ENCODE data around the gene PRXL2B. TPM values are rescaled to one million over a fixed set of nuclear protein-coding genes. Genes with fewer than 3 reads are reported as not detected.

Gene PRXL2B
- total and polyA plus RNA-seq, 9 donors = 8.9 to 32.4 (median 22.9) TPM

- no peak overlapping the region for H3K27ac ChIP-seq (ENCODE audit: low read length)
- H3K4me1 ChIP-seq (ENCODE audit: control insufficient read depth, insufficient read depth, low read length) = peaks cover 3% of the 10 kb centered on the region
- WGBS (ENCODE audit: insufficient coverage) = 90% methylated on average over 9 of the region's 18 CpGs
- H3K9me3 ChIP-seq (replicated peaks; ENCODE audit: control insufficient read depth, low read depth, low read length) = peaks cover 5% of the 10 kb centered on the region
- DNase-seq = no peak
- no peaks in the 10 kb centered on the region for H3K36me3 ChIP-seq (ENCODE audit: control insufficient read depth, insufficient read depth, low read length)
- peaks cover 5% of the 10 kb centered on the region for H3K27me3 ChIP-seq (ENCODE audit: control insufficient read depth, insufficient read depth, low read length)
- no peak overlapping the region for H3K4me3 ChIP-seq (ENCODE audit: low read length)
Measured at GRCh38 chr1:2601721-2602303, 15.2 kb downstream of the PRXL2B start.

DNA sequence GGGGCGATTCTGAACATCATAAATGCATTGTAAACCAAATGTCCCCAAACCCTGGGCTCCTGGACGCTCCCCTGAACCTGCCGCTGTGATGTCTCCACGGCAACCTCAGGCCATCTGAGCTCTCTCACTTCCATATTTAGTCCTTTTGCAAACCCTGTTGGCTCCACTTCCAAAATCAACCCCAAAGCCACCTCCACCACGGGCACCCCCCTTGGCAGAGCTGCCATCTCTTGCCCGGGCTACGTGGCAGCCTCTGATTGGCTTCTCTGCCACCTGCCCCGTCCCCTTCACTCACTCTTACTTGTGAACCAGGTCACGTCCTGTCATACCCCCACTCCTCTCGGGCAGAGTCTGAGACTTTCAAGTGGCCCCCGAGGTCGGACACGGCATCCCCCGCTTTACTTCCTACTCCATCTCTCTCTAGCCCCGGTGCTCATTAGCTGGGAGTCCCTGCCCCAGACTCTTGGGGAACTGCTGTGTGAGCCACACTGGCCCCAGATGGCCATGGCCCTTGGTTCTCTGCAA is 15.8 kb downstream of the PRXL2B start:
- H3K27ac ChIP-seq (ENCODE audit: low read length) = no peak overlapping the region
- peaks cover 5% of the 10 kb centered on the region for H3K9me3 ChIP-seq (replicated peaks; ENCODE audit: control insufficient read depth, low read depth, low read length)
- no peak for DNase-seq
- peaks cover 8% of the 10 kb centered on the region for H3K4me1 ChIP-seq (ENCODE audit: control insufficient read depth, insufficient read depth, low read length)
- peaks cover 5% of the 10 kb centered on the region for H3K27me3 ChIP-seq (ENCODE audit: control insufficient read depth, insufficient read depth, low read length)
- H3K4me3 ChIP-seq (ENCODE audit: low read length) = no peak overlapping the region
- no peaks in the 10 kb centered on the region for H3K36me3 ChIP-seq (ENCODE audit: control insufficient read depth, insufficient read depth, low read length)
- WGBS (ENCODE audit: insufficient coverage) = 76% methylated on average over 14 of the region's 15 CpGs

- Histone ChIP-seq H3K4me3 (ENCODE audit: low read length) (no peak overlapping the region), H3K9me3 (replicated peaks; ENCODE audit: control insufficient read depth, low read depth, low read length) (peaks cover 5% of the 10 kb centered on the region), H3K27me3 (ENCODE audit: control insufficient read depth, insufficient read depth, low read length) (peaks cover 5% of the 10 kb centered on the region), H3K4me1 (ENCODE audit: control insufficient read depth, insufficient read depth, low read length) (peaks cover 13% of the 10 kb centered on the region), H3K36me3 (ENCODE audit: control insufficient read depth, insufficient read depth, low read length) (no peaks in the 10 kb centered on the region), H3K27ac (ENCODE audit: low read length) (no peak overlapping the region)
- DNase-seq = no peak
- 73% methylated on average over 11 of the region's 18 CpGs for WGBS (ENCODE audit: insufficient coverage)
Measured at GRCh38 chr1:2602866-2603520, 16.4 kb downstream of the PRXL2B start.

DNA sequence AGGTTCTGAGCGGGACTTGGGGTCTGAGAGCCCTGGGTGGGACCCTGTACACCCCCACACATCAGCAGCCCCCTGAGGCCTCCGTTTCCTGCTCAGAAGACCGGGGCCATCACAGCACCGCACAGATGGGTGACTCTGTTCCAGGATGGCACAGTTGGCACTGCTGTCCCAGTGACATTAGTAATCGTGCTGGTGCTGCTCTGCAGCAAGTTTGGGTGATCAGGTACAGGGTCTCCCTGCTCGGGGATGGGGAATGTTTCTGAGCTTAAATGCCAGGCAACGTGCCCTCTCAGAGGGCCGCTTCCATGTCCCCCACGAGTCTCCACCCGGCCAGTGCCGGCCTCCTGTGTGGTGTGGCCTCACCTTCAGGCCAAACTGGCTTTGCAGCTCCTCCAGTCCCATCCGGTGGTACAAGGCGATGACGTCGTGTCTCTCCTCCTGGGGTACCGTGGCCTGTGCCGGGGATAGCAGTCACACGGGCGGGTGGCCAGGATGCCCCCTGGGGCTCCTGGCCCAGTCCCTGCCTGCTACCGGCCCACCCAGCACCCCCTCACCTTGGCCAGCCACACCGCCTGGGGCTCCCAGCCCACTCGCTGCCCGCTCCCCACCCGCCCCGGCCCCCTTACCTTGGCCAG is 17.1 kb downstream of the PRXL2B start:
- H3K4me1 ChIP-seq (ENCODE audit: control insufficient read depth, insufficient read depth, low read length) = peaks cover 15% of the 10 kb centered on the region
- 81% methylated on average over 21 of the region's 25 CpGs for WGBS (ENCODE audit: insufficient coverage)
- DNase-seq = no peak
- H3K36me3 ChIP-seq (ENCODE audit: control insufficient read depth, insufficient read depth, low read length) = no peaks in the 10 kb centered on the region
- H3K27ac ChIP-seq (ENCODE audit: low read length) = no peak overlapping the region
- peaks cover 2% of the 10 kb centered on the region for H3K9me3 ChIP-seq (replicated peaks; ENCODE audit: control insufficient read depth, low read depth, low read length)
- H3K4me3 ChIP-seq (ENCODE audit: low read length) = no peak overlapping the region
- H3K27me3 ChIP-seq (ENCODE audit: control insufficient read depth, insufficient read depth, low read length) = peaks cover 5% of the 10 kb centered on the region

- H3K27ac ChIP-seq (ENCODE audit: low read length) = no peak overlapping the region
- H3K27me3 ChIP-seq (ENCODE audit: control insufficient read depth, insufficient read depth, low read length) = peaks cover 5% of the 10 kb centered on the region
- DNase-seq = no peak
- H3K4me1 ChIP-seq (ENCODE audit: control insufficient read depth, insufficient read depth, low read length) = peaks cover 15% of the 10 kb centered on the region
- no peaks in the 10 kb centered on the region for H3K36me3 ChIP-seq (ENCODE audit: control insufficient read depth, insufficient read depth, low read length)
- no peaks in the 10 kb centered on the region for H3K9me3 ChIP-seq (replicated peaks; ENCODE audit: control insufficient read depth, low read depth, low read length)
- no peak overlapping the region for H3K4me3 ChIP-seq (ENCODE audit: low read length)
- 82% methylated on average over 10 of the region's 19 CpGs for WGBS (ENCODE audit: insufficient coverage)
Measured at GRCh38 chr1:2604156-2604843, 17.7 kb downstream of the PRXL2B start.

DNA sequence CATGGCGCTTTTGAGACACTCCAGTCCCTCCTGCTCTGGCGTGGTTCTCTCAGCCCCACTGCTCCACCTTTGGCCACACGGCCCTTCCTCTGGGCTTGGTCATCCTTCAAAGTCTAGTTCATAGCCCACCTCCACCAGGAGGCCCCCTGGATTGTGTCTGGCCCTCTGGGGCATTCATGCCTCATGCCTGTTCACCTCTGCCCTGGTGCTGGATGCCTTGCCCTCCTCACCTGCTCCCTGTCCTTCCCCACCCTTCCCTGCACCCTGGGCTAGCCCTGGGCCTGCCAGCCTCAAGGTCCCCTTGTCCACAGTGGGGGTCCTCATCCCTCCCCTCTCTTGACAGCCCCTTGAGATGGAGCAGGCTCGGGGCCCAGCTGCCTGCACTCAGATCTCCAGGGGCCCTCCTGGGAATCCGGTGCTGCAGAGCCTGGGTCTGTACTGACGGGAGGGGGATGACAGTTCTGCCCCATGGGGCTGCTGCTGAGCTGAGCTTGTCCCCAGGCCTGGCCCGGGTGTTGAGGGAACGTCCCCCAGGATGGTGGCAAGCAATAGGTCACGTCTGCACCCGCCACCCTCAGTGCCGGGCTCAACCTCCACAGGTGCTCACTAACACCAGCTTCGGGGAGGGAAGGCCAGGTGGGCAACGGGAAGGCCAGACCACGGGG is 18.4 kb downstream of the PRXL2B start:
- Histone ChIP-seq H3K4me1 (ENCODE audit: control insufficient read depth, insufficient read depth, low read length) (peaks cover 15% of the 10 kb centered on the region), H3K27ac (ENCODE audit: low read length) (no peak overlapping the region), H3K9me3 (replicated peaks; ENCODE audit: control insufficient read depth, low read depth, low read length) (no peaks in the 10 kb centered on the region), H3K4me3 (ENCODE audit: low read length) (no peak overlapping the region), H3K27me3 (ENCODE audit: control insufficient read depth, insufficient read depth, low read length) (peaks cover 7% of the 10 kb centered on the region), H3K36me3 (ENCODE audit: control insufficient read depth, insufficient read depth, low read length) (no peaks in the 10 kb centered on the region)
- 71% methylated on average over 8 of the region's 14 CpGs for WGBS (ENCODE audit: insufficient coverage)
- no peak for DNase-seq

DNA sequence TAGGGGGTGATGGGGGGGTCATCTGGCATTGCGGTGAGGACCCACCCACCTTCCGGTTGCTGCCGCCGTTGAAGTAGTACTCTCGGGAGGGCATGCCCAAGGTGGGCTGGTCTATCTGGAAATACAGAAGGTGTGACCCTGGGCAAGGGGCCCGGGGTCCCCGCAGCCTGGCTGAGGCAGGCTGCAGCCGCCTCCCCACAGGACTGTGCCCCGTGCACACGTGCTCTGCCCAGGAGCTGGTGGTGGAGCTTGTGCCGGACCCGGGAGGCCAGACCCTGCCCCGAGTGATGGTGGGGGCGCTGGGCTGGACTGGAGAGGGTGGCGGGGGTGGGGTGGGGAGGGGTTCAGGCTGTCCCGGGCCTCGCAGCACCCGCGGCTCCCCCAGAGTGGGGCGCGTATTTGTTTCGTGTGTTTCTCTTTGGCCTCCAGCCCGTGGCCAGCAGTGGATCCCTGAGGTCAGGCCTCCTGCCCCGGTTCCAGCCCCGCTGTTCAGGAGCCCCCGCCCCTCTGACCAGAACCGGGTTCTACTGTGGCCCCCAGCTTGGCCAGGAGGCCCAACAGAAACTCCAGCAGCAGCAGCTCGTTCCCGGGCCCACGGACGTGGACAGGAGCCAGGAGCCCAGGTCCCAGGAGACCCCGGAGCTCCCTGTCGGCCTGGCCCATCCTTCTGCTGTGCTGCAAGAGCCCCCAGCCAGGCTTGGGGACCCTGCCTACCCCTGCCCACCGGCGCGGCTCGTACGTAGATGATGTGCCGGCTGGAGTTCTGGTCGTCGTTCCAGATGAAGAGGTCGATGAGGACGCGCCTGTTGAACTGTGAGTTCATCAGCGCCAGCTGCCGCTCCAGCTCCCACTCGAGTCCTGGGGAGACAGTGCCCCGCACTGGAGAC is 19.2 kb downstream of the PRXL2B start:
- Histone ChIP-seq H3K36me3 (ENCODE audit: control insufficient read depth, insufficient read depth, low read length) (no peaks in the 10 kb centered on the region), H3K27ac (ENCODE audit: low read length) (no peak overlapping the region), H3K27me3 (ENCODE audit: control insufficient read depth, insufficient read depth, low read length) (peaks cover 10% of the 10 kb centered on the region), H3K4me3 (ENCODE audit: low read length) (no peak overlapping the region), H3K4me1 (ENCODE audit: control insufficient read depth, insufficient read depth, low read length) (peaks cover 20% of the 10 kb centered on the region), H3K9me3 (replicated peaks; ENCODE audit: control insufficient read depth, low read depth, low read length) (no peaks in the 10 kb centered on the region)
- 71% methylated on average over 40 of the region's 48 CpGs for WGBS (ENCODE audit: insufficient coverage)
- no peak for DNase-seq

DNA sequence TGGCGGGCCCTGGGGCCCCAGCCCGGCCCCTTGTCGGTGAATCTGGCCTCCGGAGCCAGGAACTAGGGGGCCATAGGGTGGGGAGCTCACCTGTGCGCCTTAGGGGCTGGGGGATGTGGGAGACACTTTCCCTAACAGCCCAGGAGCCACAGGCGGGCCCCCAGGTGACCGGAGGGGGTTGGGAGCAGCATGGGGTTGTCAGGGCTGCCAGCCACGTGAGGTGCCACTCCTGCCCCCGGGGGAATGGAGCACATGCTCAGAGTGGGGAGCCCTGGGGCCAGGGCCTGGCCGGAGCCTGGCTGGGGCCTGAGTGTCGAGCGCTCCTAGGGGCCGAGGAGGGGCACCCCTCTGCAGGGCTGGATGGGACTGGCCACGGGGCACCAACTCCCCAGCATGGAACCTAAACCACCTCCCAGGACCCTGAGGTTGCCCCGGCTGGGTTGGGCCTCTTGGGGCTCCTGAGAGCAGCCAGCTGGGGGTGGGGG is 19.9 kb downstream of the PRXL2B start:
- DNase-seq = no peak
- 83% methylated on average over 13 of the region's 15 CpGs for WGBS (ENCODE audit: insufficient coverage)
- Histone ChIP-seq H3K27ac (ENCODE audit: low read length) (no peak overlapping the region), H3K27me3 (ENCODE audit: control insufficient read depth, insufficient read depth, low read length) (peaks cover 10% of the 10 kb centered on the region), H3K4me3 (ENCODE audit: low read length) (no peak overlapping the region), H3K4me1 (ENCODE audit: control insufficient read depth, insufficient read depth, low read length) (peaks cover 25% of the 10 kb centered on the region), H3K36me3 (ENCODE audit: control insufficient read depth, insufficient read depth, low read length) (no peaks in the 10 kb centered on the region), H3K9me3 (replicated peaks; ENCODE audit: control insufficient read depth, low read depth, low read length) (no peaks in the 10 kb centered on the region)

Data from muscle of leg (tissue), 11 donors.